ENCODE measurements around the gene GORASP1.

DNA sequence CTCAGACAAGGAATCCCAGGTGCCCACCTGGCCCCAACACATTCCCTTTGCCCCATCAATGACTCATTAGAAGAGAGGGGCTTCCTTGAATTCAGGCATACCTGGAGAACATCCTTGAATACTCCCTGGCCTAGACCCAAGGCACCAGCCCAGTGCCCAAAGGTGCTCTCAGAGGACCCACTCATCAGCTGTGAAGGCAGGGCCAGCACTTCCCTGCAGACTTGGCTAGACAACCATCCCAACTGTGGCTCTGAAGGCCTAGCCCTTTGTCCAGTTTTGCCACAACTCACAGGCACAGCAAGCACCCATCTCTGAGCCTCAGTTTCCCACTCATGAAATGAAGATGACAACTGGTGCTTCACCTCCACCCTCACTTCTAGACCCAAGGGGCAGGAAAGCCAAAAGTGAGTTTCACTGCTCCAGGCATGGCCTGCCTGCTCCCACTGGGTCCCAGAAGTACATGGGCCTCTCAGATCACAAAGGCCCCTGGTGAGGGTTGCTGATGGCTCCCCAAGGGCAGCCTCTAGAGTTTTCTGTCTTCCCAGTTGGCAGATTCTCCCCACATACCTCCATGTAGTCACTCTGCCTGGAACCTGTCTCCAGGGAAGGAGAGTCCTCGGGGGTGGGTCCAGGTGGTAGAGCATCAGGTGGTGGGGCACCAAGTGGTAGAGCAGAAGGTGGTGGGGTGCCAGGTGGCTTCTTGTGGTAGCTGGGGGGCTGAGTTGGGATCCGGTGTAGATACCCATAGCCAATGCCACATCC is 7.5 kb downstream of the GORASP1 start:
- TF ChIP-seq, protein P1, sequence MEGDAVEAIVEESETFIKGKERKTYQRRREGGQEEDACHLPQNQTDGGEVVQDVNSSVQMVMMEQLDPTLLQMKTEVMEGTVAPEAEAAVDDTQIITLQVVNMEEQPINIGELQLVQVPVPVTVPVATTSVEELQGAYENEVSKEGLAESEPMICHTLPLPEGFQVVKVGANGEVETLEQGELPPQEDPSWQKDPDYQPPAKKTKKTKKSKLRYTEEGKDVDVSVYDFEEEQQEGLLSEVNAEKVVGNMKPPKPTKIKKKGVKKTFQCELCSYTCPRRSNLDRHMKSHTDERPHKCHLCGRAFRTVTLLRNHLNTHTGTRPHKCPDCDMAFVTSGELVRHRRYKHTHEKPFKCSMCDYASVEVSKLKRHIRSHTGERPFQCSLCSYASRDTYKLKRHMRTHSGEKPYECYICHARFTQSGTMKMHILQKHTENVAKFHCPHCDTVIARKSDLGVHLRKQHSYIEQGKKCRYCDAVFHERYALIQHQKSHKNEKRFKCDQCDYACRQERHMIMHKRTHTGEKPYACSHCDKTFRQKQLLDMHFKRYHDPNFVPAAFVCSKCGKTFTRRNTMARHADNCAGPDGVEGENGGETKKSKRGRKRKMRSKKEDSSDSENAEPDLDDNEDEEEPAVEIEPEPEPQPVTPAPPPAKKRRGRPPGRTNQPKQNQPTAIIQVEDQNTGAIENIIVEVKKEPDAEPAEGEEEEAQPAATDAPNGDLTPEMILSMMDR (IDR thresholded peaks at IDR 0.05), result no peak
- no peak for TF ChIP-seq POLR2A (IDR thresholded peaks at IDR 0.05)
